Muscle of arm (tissue), 12 donors: Measurements from ENCODE around the gene FURIN. TPM values are rescaled to one million over a fixed set of nuclear protein-coding genes. Genes with fewer than 3 reads are reported as not detected.
"Not testable (repeated sequence)": the region's sequence is repeated elsewhere in the genome, so short reads cannot be mapped to it uniquely, and the experiment has no call there.

ENCODE experiments used
- DNase-seq: peaks from one replicate; pipeline ENCODE4 v3.0.0-alpha.2; 2013
- polyA plus RNA-seq, 12 donors: library from polyadenylated mRNA; unstranded; fragments of 120-200 nt; gene quantifications; one replicate each; pipeline ENCODE4 v1.2.1, GENCODE V29; 2013; ENCODE audit not compliant: insufficient read length in 12 of 12

The FURIN gene
- polyA plus RNA-seq, 12 donors: 21.5 to 53.8 (median 27.9) TPM; not detected in 1

DNA sequence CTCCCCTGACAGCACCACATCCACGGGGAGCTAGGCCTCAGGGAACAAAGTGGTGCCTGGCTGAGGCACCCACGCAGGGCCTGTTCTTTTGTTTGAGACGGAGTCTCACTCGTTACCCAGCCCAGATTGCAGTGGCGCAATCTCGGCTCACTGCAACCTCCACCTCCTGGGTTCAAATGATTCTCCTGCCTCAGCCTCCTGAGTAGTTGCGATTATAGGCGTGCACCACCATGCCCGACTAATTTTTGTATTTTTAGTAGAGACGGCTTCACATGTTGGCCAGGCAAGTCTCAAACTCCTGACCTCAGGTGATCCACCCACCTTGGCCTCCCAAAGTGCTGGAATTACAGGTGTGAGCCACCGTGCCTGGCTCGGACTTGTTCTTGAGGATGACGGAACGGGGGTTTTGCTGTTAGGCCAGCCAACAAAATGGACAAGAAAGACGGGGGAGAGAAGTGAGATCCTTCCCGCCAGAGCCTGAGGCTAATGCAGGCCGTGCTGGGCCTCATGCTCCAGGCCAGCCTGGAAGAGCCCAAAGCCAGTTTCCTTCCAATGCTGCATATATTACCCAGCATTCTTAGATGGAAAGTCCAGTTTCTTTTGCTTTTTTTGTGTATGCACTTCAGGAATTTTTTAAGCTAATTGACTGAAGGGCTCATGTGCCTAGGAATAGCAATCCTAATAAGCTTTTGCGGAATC lies 28.1 kb upstream of the FURIN start:
- no peak for DNase-seq

DNA sequence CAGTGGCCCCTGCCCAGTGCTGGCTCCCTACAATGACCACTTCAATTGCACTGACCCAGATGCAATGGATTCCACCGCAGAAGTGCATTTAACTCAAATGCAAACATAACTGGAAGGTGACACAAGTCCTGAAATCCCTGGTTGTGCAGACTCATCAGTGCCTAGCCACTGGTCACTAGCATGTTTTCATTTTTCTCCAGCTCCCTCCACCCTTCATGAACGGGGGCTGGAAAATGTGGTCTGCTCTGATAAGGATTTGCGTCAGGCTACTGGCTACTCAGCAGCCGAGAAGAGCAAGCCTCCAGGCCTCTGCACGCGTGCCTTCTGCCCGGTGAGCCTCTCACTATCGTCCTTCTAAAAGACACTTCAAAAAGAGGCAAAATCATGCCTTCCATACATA lies 27.4 kb upstream of the FURIN start:
- DNase-seq: no peak

DNA sequence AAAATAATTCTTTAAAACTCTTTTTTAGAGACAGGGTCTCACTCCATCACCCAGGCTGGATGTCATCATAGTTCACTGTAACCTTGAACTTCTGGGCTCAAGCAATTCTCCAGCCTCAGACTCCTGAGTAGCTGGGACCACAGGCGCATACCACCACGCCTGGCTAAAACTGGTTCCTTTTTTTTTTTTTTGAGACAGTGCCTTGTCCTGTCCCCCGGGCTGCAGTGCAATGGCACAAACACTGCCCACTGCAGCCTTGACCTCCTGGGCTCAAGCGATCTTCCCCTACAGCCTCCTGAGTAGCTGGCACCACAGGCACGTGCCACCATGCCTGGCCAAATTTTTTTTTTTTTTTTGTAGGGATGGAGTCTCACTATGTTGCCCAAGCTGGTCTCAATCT lies 23.7 kb upstream of the FURIN start:
- DNase-seq: no peak

- no peak for DNase-seq
These were observed 23.0 kb upstream of the FURIN start for GRCh38 chr15:90845201-90845949.

- DNase-seq: not testable (repeated sequence)
These were observed 19.0 kb upstream of the FURIN start for GRCh38 chr15:90849424-90849823.

- DNase-seq: no peak
These were observed 17.3 kb upstream of the FURIN start for GRCh38 chr15:90851114-90851513.

- DNase-seq: no peak
These were observed 16.4 kb upstream of the FURIN start for GRCh38 chr15:90851940-90852339.

DNA sequence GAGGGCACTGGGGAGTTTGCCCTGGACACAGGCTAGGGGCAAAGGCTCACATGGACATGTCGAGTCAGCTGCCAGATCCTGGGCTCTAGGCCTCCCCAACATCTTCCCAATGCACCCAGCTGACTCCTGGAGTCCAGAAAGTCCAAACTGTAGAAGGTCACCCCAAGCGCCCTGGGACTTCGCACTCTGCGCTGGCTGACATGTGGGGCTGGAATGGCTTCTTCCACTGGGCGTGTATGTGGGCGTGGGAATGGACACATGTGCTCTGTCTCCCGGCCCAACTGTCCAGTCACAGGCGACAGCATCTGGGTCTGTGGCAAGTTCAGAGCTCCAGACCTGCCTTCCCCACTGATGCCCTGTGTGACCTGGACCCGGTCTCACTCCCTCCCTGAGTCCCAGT lies 13.2 kb upstream of the FURIN start:
- no peak for DNase-seq

DNA sequence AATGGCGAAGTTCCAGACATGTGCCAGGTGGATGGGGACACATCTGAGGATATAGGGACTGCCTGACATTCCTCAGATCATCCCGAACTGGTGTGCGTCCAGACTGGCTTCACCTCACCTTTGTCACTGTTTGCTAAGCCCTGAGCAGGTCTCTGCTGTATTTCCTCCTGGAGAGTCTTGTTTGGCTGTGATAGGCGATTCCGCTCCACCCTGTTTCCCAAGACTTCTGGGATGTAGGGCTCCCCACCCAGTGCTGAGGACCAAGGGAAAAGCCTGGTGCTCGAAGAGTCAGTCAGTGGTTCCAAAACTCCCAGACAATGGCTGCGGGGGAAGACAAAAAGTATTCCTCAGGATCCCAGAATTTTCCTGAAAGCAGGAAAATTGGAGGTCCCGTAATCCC lies 11.1 kb upstream of the FURIN start:
- DNase-seq: no peak

- no peak for DNase-seq
These were observed 10.4 kb upstream of the FURIN start for GRCh38 chr15:90857883-90858443.

GRCh38 chr15:90859234-90860131 lies 8.9 kb upstream of the FURIN start:
- no peak for DNase-seq

DNA sequence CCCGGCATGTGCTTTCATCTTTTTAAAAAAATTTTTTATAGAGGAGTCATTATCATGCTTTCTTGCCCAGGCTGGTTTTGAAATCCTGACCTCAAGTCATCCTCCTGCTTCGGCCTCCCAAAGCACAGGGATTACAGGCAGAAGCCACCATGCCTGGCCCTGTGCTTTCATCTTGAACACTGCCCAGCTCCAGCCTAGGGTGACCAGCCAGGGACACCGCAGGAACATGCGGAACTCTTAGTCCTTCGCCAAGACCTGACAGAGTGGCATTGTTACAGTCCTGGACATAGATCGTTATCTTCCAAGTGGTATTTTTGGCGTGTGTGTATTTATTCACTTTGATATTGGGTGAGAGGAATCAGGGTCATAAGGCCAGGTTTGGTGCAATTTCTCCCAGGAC lies 7.9 kb upstream of the FURIN start:
- no peak for DNase-seq

GRCh38 chr15:90860942-90861675 lies 7.3 kb upstream of the FURIN start:
- DNase-seq: no peak

- no peak for DNase-seq
These were observed 5.9 kb upstream of the FURIN start for GRCh38 chr15:90862487-90862886.

- no peak for DNase-seq
These were observed 5.2 kb upstream of the FURIN start for GRCh38 chr15:90862964-90863778.

DNA sequence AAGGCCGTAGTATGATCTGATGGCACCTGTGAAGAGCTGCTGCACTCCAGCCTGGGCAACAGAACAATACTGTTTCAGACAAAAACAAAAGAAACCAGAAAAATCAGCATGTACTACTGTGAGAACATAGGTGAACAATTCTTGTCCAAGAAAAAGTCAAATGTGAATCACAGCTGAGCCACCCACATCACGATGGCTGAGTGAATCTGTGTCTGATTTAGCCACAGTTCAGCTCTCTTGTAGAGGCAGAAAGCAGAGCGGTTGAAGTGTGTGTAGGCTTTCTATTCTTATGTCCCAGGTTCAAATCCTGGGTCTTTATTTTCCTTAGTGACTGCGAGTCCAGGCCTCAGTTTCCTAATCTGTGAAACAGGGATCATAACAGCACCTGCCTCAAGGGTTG lies 4.4 kb upstream of the FURIN start:
- DNase-seq: no peak

GRCh38 chr15:90864507-90864906 lies 3.9 kb upstream of the FURIN start:
- DNase-seq: no peak

DNA sequence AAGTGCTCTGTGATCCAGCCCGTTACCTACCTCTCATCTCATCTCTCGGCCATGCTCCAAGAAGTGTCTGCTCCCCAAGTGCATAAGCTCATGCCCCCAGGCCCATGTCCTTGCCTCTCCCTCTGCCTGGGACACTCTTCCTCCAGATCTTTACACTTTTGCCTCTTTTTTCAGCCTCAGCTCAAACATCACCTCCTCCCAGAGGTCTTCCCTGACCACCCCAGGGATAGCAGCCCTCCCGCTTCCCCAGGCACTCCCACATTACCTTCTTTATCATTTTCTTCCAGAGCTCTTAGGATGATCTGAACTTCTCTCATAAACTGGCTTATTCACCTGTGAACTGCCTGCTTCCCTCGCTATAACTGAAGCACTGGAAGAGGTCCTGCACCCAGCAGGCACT lies 2.7 kb upstream of the FURIN start:
- DNase-seq: no peak

DNA sequence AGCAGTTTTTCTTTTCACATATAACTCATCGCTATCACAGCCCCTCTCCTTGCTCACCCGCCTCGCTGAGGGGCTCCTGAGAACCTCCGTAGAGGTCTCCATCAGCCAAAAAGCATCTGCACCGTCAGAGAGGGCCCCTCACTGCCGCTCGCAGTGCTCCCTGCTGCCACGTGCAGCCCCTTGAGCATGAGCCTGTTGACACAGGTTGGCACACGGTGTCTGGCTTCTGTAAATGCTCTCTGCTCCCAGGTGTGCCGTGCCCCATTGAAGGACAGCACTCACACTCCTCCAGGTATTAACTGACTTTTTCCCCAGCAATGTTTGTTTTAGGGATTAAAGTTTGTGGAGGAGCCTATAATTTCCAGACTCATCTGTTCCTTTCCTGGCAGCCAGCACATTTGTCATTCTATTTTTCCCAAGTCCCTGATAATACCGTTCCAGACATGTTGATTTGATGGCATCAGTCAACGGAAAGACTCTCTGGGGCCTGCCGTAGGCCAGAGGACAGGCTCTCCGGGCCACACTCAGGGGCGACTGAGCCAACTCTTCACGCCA lies 2.1 kb upstream of the FURIN start:
- no peak for DNase-seq

- DNase-seq: no peak
These were observed 1.6 kb upstream of the FURIN start for GRCh38 chr15:90866800-90867199.
